Mesothelial cell of epicardium (in vitro differentiated cells): Measurements from ENCODE around the gene COL11A1. TPM values are rescaled to one million over a fixed set of nuclear protein-coding genes. Genes with fewer than 3 reads are reported as not detected.
"Not testable (repeated sequence)": the region's sequence is repeated elsewhere in the genome, so short reads cannot be mapped to it uniquely, and the experiment has no call there.

ENCODE experiments used
- DNase-seq, 2 experiments: peaks; one replicate each; pipeline ENCODE4 v3.0.0; 2021; ENCODE audit warnings: low spot score in 2 of 2; ENCODE audit not compliant: unreplicated experiment in 2 of 2
- H3K27ac Mint-ChIP-seq: 2 replicates; pipeline ENCODE4 v1.8.0; 2021; ENCODE audit warnings: mixed read lengths
- H3K27me3 Mint-ChIP-seq: 2 replicates; pipeline ENCODE4 v1.8.0; 2021; ENCODE audit warnings: low read depth, mixed read lengths
- H3K36me3 Mint-ChIP-seq: 2 replicates; pipeline ENCODE4 v1.8.0; 2021; ENCODE audit warnings: mixed read lengths
- H3K4me1 Mint-ChIP-seq: 2 replicates; pipeline ENCODE4 v1.8.0; 2021; ENCODE audit warnings: mixed read lengths
- H3K4me3 Mint-ChIP-seq: 2 replicates; pipeline ENCODE4 v1.8.0; 2021; ENCODE audit warnings: mild to moderate bottlenecking, moderate library complexity, mixed read lengths
- H3K9me3 Mint-ChIP-seq: 2 replicates; pipeline ENCODE4 v1.8.0; 2021; ENCODE audit warnings: mixed read lengths
- total RNA-seq: library from RNA; stranded (reverse); gene quantifications from 3 replicates; pipeline ENCODE4 v1.2.1, GENCODE V29; 2021
- TF ChIP-seq, protein P1 (sequence below): fragments of 200-600 bp; sonication (generic); IDR thresholded peaks from one replicate; pipeline ENCODE4 v1.5.0; 2021; ENCODE audit warnings: antibody characterized with exemption; ENCODE audit not compliant: unreplicated experiment

COL11A1 gene
- total RNA-seq, 1 donor from 2014 or later: 133 TPM

DNA sequence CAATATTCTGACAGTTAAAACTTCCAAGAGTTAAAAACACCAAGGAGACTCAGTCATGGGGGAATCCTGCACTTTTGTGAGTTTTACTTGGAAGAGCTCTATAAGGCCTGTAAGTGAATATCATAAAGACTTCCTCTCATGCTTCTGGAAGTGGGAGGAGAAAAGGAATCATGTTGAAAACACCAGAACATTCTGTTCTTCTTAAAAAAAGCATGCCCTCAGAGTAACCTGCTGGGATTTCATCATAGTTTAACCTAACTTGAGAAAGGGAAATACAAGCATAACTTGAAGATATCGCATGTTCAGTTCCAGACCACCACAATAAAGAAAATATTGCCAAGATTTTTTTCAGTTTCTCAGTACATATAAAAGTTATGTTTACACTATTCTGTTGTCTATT, 51.9 kb downstream of the COL11A1 start:
- TF ChIP-seq, protein P1, sequence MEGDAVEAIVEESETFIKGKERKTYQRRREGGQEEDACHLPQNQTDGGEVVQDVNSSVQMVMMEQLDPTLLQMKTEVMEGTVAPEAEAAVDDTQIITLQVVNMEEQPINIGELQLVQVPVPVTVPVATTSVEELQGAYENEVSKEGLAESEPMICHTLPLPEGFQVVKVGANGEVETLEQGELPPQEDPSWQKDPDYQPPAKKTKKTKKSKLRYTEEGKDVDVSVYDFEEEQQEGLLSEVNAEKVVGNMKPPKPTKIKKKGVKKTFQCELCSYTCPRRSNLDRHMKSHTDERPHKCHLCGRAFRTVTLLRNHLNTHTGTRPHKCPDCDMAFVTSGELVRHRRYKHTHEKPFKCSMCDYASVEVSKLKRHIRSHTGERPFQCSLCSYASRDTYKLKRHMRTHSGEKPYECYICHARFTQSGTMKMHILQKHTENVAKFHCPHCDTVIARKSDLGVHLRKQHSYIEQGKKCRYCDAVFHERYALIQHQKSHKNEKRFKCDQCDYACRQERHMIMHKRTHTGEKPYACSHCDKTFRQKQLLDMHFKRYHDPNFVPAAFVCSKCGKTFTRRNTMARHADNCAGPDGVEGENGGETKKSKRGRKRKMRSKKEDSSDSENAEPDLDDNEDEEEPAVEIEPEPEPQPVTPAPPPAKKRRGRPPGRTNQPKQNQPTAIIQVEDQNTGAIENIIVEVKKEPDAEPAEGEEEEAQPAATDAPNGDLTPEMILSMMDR: no peak
- Mint-ChIP-seq H3K27me3 (no peaks in the 10 kb centered on the region), H3K4me3 (no peak overlapping the region), H3K4me1 (peaks cover 4% of the 10 kb centered on the region), H3K27ac (no peak overlapping the region), H3K36me3 (peaks cover 25% of the 10 kb centered on the region), H3K9me3 (peaks cover 20% of the 10 kb centered on the region)
- no peak for DNase-seq

DNA sequence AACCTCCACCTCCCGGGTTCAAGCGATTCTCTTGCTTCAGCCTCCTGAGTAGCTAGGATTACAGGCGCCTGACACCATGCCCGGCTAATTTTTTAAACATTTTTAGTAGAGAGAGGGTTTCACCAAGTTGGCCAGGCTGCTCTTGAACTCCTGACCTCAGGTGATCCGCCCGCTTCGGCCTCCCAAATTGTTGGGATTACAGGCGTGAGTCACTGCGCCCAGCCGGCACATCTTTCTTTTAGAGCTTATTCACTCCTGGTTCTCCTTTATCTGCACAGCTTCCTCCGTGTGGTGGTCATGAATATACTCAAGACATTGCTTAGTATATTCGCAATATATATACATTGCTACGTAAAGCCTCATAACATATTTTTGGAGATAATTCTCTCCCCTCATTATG, 80.2 kb downstream of the COL11A1 start:
- not testable (repeated sequence) for H3K27ac Mint-ChIP-seq, H3K4me1 Mint-ChIP-seq, DNase-seq, H3K27me3 Mint-ChIP-seq, H3K9me3 Mint-ChIP-seq, H3K4me3 Mint-ChIP-seq, H3K36me3 Mint-ChIP-seq

DNA sequence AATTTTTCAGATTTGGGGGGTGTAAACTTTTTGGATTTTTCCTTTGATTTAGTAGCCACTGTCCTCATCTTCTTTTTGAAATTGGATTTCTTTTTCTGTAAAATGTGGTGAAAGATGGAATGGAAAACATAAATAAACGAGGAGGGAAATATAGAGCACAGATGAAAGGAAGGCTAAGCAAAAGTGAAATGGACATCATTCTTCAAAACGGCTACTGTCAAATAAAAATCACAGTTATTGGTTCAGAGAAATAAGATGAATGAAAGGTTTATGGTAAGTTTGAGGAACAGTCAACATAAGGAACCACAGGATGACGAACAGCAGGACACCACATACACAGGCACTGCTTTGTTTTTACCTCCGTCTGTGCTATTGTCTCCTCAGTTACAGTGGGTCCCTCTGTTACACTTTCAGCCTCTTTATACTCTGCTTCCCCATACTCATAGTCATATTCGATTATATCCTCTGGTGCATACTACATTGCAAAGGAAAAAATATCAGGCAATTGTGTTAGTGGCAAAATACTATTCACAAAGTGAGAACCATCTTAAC, 82.4 kb downstream of the COL11A1 start:
- no peak for DNase-seq
- Mint-ChIP-seq H3K36me3 (peaks cover 18% of the 10 kb centered on the region), H3K27ac (no peak overlapping the region), H3K4me3 (no peak overlapping the region), H3K27me3 (no peaks in the 10 kb centered on the region), H3K9me3 (no peaks in the 10 kb centered on the region), H3K4me1 (no peaks in the 10 kb centered on the region)
- TF ChIP-seq, protein P1: no peak

DNA sequence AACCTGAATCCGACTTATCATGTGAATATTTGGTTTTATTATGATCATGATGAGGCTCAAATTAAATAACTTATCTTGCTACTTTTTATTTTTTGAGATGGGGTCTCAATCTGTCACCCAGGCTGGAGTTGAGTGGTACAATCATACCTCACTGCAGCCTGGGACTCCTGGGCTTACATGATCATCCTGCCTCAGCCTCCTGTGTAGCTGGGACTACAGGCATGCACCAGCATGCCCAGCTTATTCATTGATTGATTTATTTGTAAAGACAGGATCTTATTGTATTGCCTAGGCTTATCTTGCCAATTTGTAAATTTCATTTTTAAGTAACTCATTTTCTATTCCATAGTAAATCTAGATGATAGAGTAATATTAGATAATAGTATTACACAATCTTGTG, 84.3 kb downstream of the COL11A1 start:
- H3K4me1 Mint-ChIP-seq: no peaks in the 10 kb centered on the region
- no peak overlapping the region for H3K27ac Mint-ChIP-seq
- H3K36me3 Mint-ChIP-seq: peaks cover 19% of the 10 kb centered on the region
- TF ChIP-seq, protein P1: no peak
- H3K27me3 Mint-ChIP-seq: no peaks in the 10 kb centered on the region
- DNase-seq: no peak
- no peak overlapping the region for H3K4me3 Mint-ChIP-seq
- no peaks in the 10 kb centered on the region for H3K9me3 Mint-ChIP-seq

DNA sequence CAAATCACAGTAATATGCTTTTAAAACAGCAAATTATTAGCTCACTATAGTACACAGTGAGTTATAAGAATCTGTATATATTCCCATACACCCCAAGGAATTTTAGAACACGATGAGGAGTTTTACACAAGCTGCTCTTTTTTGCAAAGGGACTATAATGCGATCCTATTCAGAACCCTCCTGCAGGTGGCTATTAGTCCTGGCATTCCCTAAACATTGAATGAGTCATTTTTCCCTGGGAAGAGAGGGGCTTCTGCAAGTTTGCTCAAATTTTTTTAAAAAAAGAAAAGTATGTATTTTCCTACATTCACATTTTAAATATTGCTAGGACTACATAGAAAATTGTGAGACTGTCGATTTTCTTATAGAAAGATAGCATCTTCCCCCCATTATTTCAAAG, 106.3 kb downstream of the COL11A1 start:
- TF ChIP-seq, protein P1: no peak
- Mint-ChIP-seq H3K9me3 (peaks cover 3% of the 10 kb centered on the region), H3K4me1 (no peaks in the 10 kb centered on the region), H3K27me3 (no peaks in the 10 kb centered on the region), H3K27ac (no peak overlapping the region), H3K36me3 (peaks cover 9% of the 10 kb centered on the region), H3K4me3 (no peak overlapping the region)
- DNase-seq: no peak

DNA sequence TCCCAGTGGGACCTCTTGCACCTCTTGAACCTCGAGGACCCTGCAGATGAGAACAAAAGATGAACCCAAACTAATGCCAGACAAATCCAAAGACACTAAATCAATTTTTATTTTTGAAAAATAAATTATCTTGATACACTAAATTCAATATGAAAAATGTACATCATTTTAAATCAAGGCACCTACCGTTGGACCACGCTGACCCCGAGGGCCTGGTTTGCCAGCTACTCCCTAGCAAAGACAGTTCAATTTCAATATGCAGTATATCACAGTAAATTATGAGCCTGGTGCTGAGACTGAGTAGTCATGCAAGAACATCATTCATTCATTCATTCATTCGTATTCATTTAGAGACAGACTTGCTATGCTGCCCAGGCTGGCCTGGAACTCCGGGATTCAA, 129.4 kb downstream of the COL11A1 start:
- TF ChIP-seq, protein P1: no peak
- DNase-seq: no peak
- Mint-ChIP-seq H3K4me1 (no peaks in the 10 kb centered on the region), H3K9me3 (no peaks in the 10 kb centered on the region), H3K36me3 (peaks cover 3% of the 10 kb centered on the region), H3K27me3 (no peaks in the 10 kb centered on the region), H3K27ac (no peak overlapping the region), H3K4me3 (no peak overlapping the region)
